ENCODE results near the gene TBC1D26. TPM values are rescaled to one million over a fixed set of nuclear protein-coding genes. Genes with fewer than 3 reads are reported as not detected.

TBC1D26 gene
- total RNA-seq, 2 donors from 2014 or later, result 3.4 to 5.3 TPM

- H3K27me3 ChIP-seq (ENCODE audit: control insufficient read depth, insufficient read depth, low read length, poor library complexity, severe bottlenecking), result no peaks in the 10 kb centered on the region
- no peaks in the 10 kb centered on the region for H3K4me1 ChIP-seq (ENCODE audit: control insufficient read depth, insufficient read depth, low read length)
- H3K9ac ChIP-seq (ENCODE audit: extremely low read depth, low read length, poor library complexity, severe bottlenecking), result no peak overlapping the region
- no peak for TF ChIP-seq CTCF (conservative IDR thresholded peaks at IDR 0.05)
- H3K27ac ChIP-seq (ENCODE audit: low read depth, low read length), result no peak overlapping the region
- H3K27ac Mint-ChIP-seq, result no peak overlapping the region
- no peaks in the 10 kb centered on the region for H3K36me3 ChIP-seq (ENCODE audit: control insufficient read depth, insufficient read depth, low read length)
- no peak overlapping the region for H3K4me3 ChIP-seq (ENCODE audit: low read length)
- no peaks in the 10 kb centered on the region for H3K27me3 Mint-ChIP-seq (ENCODE audit: insufficient read depth)
- no peak overlapping the region for H3K4me3 Mint-ChIP-seq
- no peak for DNase-seq
- peaks cover 35% of the 10 kb centered on the region for H3K9me3 Mint-ChIP-seq
- no peaks in the 10 kb centered on the region for H3K36me3 Mint-ChIP-seq (ENCODE audit: low read depth)
- peaks cover 34% of the 10 kb centered on the region for H3K9me3 ChIP-seq (ENCODE audit: control insufficient read depth, low read length)
- no peaks in the 10 kb centered on the region for H3K4me1 Mint-ChIP-seq
These were observed 44.8 kb downstream of the TBC1D26 start for GRCh38 chr17:15776871-15777270.

DNA sequence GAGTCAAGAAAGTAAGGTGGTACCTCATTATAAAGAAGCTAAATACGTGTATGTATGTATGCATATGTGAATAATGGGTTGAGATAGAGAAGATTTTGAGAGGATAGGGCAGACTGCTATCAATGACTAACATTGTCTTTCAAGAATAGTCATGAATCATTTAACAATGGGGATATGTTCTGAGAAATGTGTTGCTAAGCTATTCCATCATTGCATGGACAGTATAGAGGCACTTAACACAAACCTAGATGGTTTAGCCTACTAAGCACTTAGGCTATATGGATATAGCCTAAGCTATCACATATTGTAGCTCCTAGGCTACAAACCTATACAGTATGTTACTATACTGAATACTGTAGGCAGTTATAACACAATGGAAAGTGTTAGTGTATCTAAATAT, 45.2 kb downstream of the TBC1D26 start:
- no peaks in the 10 kb centered on the region for H3K27me3 Mint-ChIP-seq (ENCODE audit: insufficient read depth)
- Histone ChIP-seq H3K27ac (ENCODE audit: low read depth, low read length) (no peak overlapping the region), H3K4me3 (ENCODE audit: low read length) (no peak overlapping the region), H3K9ac (ENCODE audit: extremely low read depth, low read length, poor library complexity, severe bottlenecking) (no peak overlapping the region), H3K36me3 (ENCODE audit: control insufficient read depth, insufficient read depth, low read length) (no peaks in the 10 kb centered on the region), H3K4me1 (ENCODE audit: control insufficient read depth, insufficient read depth, low read length) (no peaks in the 10 kb centered on the region), H3K27me3 (ENCODE audit: control insufficient read depth, insufficient read depth, low read length, poor library complexity, severe bottlenecking) (no peaks in the 10 kb centered on the region), H3K9me3 (ENCODE audit: control insufficient read depth, low read length) (peaks cover 34% of the 10 kb centered on the region)
- peaks cover 35% of the 10 kb centered on the region for H3K9me3 Mint-ChIP-seq
- DNase-seq, result no peak
- no peak overlapping the region for H3K27ac Mint-ChIP-seq
- H3K4me1 Mint-ChIP-seq, result no peaks in the 10 kb centered on the region
- no peak for TF ChIP-seq CTCF (conservative IDR thresholded peaks at IDR 0.05)
- 64 to 91% methylated on average over 1 of the region's 1 CpG for WGBS, 2 experiments (ENCODE audit: insufficient coverage in 1 of 2, insufficient read length in 1 of 2)
- no peak overlapping the region for H3K4me3 Mint-ChIP-seq
- H3K36me3 Mint-ChIP-seq (ENCODE audit: low read depth), result no peaks in the 10 kb centered on the region

DNA sequence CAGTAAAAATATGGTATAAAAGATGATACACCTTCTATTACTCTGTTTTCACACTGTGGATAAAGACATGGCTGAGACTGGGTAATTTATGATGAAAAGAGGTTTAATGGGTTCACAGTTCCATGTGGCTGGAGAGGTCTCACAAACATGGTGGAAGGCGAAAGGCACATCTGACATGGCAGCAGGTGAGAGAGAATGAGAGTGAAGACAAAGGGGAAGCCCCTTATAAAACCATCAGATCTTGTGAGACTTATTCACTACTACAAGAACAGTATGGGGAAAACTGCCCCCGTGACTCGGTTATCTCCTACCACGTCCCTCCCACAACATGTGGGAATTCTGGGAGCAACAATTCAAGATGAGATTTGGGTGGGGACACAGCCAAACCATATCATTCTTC, 45.6 kb downstream of the TBC1D26 start:
- Mint-ChIP-seq H3K27ac (no peak overlapping the region), H3K9me3 (peaks cover 35% of the 10 kb centered on the region), H3K27me3 (ENCODE audit: insufficient read depth) (no peaks in the 10 kb centered on the region), H3K4me1 (no peaks in the 10 kb centered on the region), H3K36me3 (ENCODE audit: low read depth) (no peaks in the 10 kb centered on the region), H3K4me3 (no peak overlapping the region)
- Histone ChIP-seq H3K27me3 (ENCODE audit: control insufficient read depth, insufficient read depth, low read length, poor library complexity, severe bottlenecking) (no peaks in the 10 kb centered on the region), H3K9ac (ENCODE audit: extremely low read depth, low read length, poor library complexity, severe bottlenecking) (no peak overlapping the region), H3K4me3 (ENCODE audit: low read length) (no peak overlapping the region), H3K9me3 (ENCODE audit: control insufficient read depth, low read length) (peaks cover 34% of the 10 kb centered on the region), H3K27ac (ENCODE audit: low read depth, low read length) (no peak overlapping the region), H3K36me3 (ENCODE audit: control insufficient read depth, insufficient read depth, low read length) (no peaks in the 10 kb centered on the region), H3K4me1 (ENCODE audit: control insufficient read depth, insufficient read depth, low read length) (no peaks in the 10 kb centered on the region)
- no peak for TF ChIP-seq CTCF (conservative IDR thresholded peaks at IDR 0.05)
- WGBS, 2 experiments (ENCODE audit: insufficient coverage in 1 of 2, insufficient read length in 1 of 2), result 88% methylated on average over 4 of the region's 4 CpGs; no CpG with 5 or more reads in 1 of the 2 experiments
- no peak for DNase-seq
